GM18867 (cell line): ENCODE measurements around the gene PHF5A.

Experiments
- ATAC-seq: cut with Tn5 transposase; IDR thresholded peaks from one replicate; pipeline ENCODE4 v1.9.1; 2021; ENCODE audit warnings: mild to moderate bottlenecking, moderate library complexity; ENCODE audit not compliant: unreplicated experiment

Gene PHF5A

GRCh38 chr22:41418717-41419116, 49.8 kb downstream of the PHF5A start:
- ATAC-seq: no peak

GRCh38 chr22:41417622-41418390, 50.7 kb downstream of the PHF5A start:
- no peak for ATAC-seq

- no peak for ATAC-seq
These were observed 52.9 kb downstream of the PHF5A start for GRCh38 chr22:41415554-41415953.

GRCh38 chr22:41411021-41411851, 57.3 kb downstream of the PHF5A start:
- no peak for ATAC-seq

GRCh38 chr22:41410311-41410751, 58.2 kb downstream of the PHF5A start:
- no peak for ATAC-seq
